Neural cell (in vitro differentiated cells): ENCODE measurements around the gene CFAP43. TPM values are rescaled to one million over a fixed set of nuclear protein-coding genes. Genes with fewer than 3 reads are reported as not detected.

Experiments
- H2AFZ ChIP-seq: fragments of 200-600, 300-800 bp; sonication (generic), shearing (Covaris generic); 2 replicates; pipeline ENCODE4 v1.6.0; 2014; ENCODE audit warnings: low read depth, mild to moderate bottlenecking, antibody characterized with exemption, low read length, moderate library complexity
- H3F3A ChIP-seq: fragments of 200-600 bp; shearing (Covaris generic); 2 replicates; pipeline ENCODE4 v1.6.1; 2016; ENCODE audit warnings: mild to moderate bottlenecking, moderate library complexity, mixed read lengths, antibody characterized with exemption, low read length; ENCODE audit not compliant: insufficient read depth, poor library complexity, severe bottlenecking
- H3K27ac ChIP-seq: fragments of 200-600, 300-800 bp; sonication (generic), shearing (Covaris generic); 2 replicates; pipeline ENCODE4 v1.5.1; 2014; ENCODE audit warnings: mild to moderate bottlenecking, low read length, moderate library complexity
- H3K27me3 ChIP-seq: fragments of 300-800, 200-600 bp; sonication (generic), shearing (Covaris generic); 2 replicates; pipeline ENCODE4 v1.6.0; 2014; ENCODE audit warnings: mild to moderate bottlenecking, low read depth, low read length, moderate library complexity; ENCODE audit not compliant: insufficient read depth
- H3K36me3 ChIP-seq: fragments of 300-800, 200-600 bp; sonication (generic), shearing (Covaris generic); 2 replicates; pipeline ENCODE4 v1.5.1; 2014; ENCODE audit warnings: mild to moderate bottlenecking, antibody characterized with exemption, low read length, moderate library complexity; ENCODE audit not compliant: insufficient read depth
- H3K4me2 ChIP-seq: fragments of 300-800, 200-600 bp; sonication (generic), shearing (Covaris generic); 2 replicates; pipeline ENCODE4 v1.6.0; 2014; ENCODE audit warnings: mild to moderate bottlenecking, low read length
- H3K4me3 ChIP-seq: fragments of 300-800, 200-600 bp; sonication (generic), shearing (Covaris generic); 2 replicates; pipeline ENCODE4 v1.5.1; 2014; ENCODE audit warnings: mild to moderate bottlenecking, low read length, moderate library complexity
- H3K79me2 ChIP-seq: fragments of 200-600 bp; shearing (Covaris generic); replicated peaks from 2 replicates; pipeline ENCODE4 v1.6.0; 2014; ENCODE audit warnings: mild to moderate bottlenecking, low read length, moderate library complexity; ENCODE audit not compliant: insufficient read depth
- H3K9ac ChIP-seq: fragments of 300-800, 200-600 bp; sonication (generic), shearing (Covaris generic); 2 replicates; pipeline ENCODE4 v1.6.1; 2016; ENCODE audit warnings: mild to moderate bottlenecking, low read length, mixed read lengths
- H3K9me2 ChIP-seq: fragments of 200-600 bp; shearing (Covaris generic); 2 replicates; pipeline ENCODE4 v1.6.1; 2016; ENCODE audit warnings: mild to moderate bottlenecking, low read length, mixed read lengths; ENCODE audit not compliant: insufficient read depth
- H3K9me3 ChIP-seq: fragments of 200-600, 300-800 bp; sonication (generic), shearing (Covaris generic); 2 replicates; pipeline ENCODE4 v1.6.1; 2016; ENCODE audit warnings: mild to moderate bottlenecking, mixed run types, low read length, moderate library complexity, mixed read lengths
- H4K20me1 ChIP-seq: fragments of 200-600 bp; shearing (Covaris generic); 2 replicates; pipeline ENCODE4 v1.6.1; 2016; ENCODE audit warnings: mild to moderate bottlenecking, mixed run types; ENCODE audit not compliant: insufficient read depth
- EP300 ChIP-seq: fragments of 450-650 bp; conservative IDR thresholded peaks from 2 replicates; pipeline ENCODE4 v1.6.1; 2014; ENCODE audit warnings: antibody characterized with exemption, mild to moderate bottlenecking, moderate library complexity; ENCODE audit not compliant: poor library complexity, severe bottlenecking
- EZH2 ChIP-seq: fragments of 200-600, 300-800 bp; shearing (Covaris generic), sonication (generic); IDR thresholded peaks from 2 replicates; pipeline ENCODE4 v1.6.1; 2014; ENCODE audit warnings: antibody characterized with exemption, low read length, borderline replicate concordance, mild to moderate bottlenecking; ENCODE audit not compliant: insufficient read depth, poor library complexity, severe bottlenecking
- MXI1 ChIP-seq: fragments of 450-650 bp; conservative IDR thresholded peaks from 2 replicates; pipeline ENCODE4 v1.6.1; 2014; ENCODE audit warnings: antibody characterized with exemption, mild to moderate bottlenecking; ENCODE audit not compliant: poor library complexity, severe bottlenecking
- POLR2AphosphoS5 ChIP-seq: IDR thresholded peaks from 2 replicates; pipeline ENCODE4 v1.6.1; 2012
- RAD21 ChIP-seq: fragments of 450-650 bp; conservative IDR thresholded peaks from 2 replicates; pipeline ENCODE4 v1.6.1; 2014; ENCODE audit warnings: antibody characterized with exemption, mild to moderate bottlenecking, moderate library complexity
- SMC3 ChIP-seq: fragments of 450-650 bp; conservative IDR thresholded peaks from 2 replicates; pipeline ENCODE4 v1.6.1; 2014; ENCODE audit warnings: antibody characterized with exemption, mild to moderate bottlenecking, moderate library complexity; ENCODE audit not compliant: poor library complexity
- TAF1 ChIP-seq: IDR thresholded peaks from 2 replicates; pipeline ENCODE4 v1.6.1; 2012; ENCODE audit warnings: low read depth
- polyA plus RNA-seq: library from polyadenylated mRNA; depleted of rRNA; stranded (reverse); fragments of >200 nt; gene quantifications from 2 replicates; pipeline ENCODE4 v1.2.3, GENCODE V29; 2014
- TF ChIP-seq, protein P1 (sequence below): fragments of 450-650 bp; IDR thresholded peaks from 2 replicates; pipeline ENCODE4 v1.5.1; 2014; ENCODE audit warnings: antibody characterized with exemption, mild to moderate bottlenecking, moderate library complexity; ENCODE audit not compliant: poor library complexity, severe bottlenecking
- TF ChIP-seq, protein P2 (sequence below): IDR thresholded peaks from 2 replicates; pipeline ENCODE4 v1.6.1; 2012; ENCODE audit warnings: borderline replicate concordance

CFAP43 gene
- polyA plus RNA-seq, 1 donor from 2014 or later, result 5.0 TPM

GRCh38 chr10:104253106-104253505 is 20.9 kb upstream of the CFAP43 start:
- no peaks in the 10 kb centered on the region for H4K20me1 ChIP-seq
- H3K9me2 ChIP-seq, result no peaks in the 10 kb centered on the region
- no peak for TF ChIP-seq POLR2AphosphoS5
- TF ChIP-seq, protein P1, sequence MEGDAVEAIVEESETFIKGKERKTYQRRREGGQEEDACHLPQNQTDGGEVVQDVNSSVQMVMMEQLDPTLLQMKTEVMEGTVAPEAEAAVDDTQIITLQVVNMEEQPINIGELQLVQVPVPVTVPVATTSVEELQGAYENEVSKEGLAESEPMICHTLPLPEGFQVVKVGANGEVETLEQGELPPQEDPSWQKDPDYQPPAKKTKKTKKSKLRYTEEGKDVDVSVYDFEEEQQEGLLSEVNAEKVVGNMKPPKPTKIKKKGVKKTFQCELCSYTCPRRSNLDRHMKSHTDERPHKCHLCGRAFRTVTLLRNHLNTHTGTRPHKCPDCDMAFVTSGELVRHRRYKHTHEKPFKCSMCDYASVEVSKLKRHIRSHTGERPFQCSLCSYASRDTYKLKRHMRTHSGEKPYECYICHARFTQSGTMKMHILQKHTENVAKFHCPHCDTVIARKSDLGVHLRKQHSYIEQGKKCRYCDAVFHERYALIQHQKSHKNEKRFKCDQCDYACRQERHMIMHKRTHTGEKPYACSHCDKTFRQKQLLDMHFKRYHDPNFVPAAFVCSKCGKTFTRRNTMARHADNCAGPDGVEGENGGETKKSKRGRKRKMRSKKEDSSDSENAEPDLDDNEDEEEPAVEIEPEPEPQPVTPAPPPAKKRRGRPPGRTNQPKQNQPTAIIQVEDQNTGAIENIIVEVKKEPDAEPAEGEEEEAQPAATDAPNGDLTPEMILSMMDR, result no peak
- TF ChIP-seq, protein P2, sequence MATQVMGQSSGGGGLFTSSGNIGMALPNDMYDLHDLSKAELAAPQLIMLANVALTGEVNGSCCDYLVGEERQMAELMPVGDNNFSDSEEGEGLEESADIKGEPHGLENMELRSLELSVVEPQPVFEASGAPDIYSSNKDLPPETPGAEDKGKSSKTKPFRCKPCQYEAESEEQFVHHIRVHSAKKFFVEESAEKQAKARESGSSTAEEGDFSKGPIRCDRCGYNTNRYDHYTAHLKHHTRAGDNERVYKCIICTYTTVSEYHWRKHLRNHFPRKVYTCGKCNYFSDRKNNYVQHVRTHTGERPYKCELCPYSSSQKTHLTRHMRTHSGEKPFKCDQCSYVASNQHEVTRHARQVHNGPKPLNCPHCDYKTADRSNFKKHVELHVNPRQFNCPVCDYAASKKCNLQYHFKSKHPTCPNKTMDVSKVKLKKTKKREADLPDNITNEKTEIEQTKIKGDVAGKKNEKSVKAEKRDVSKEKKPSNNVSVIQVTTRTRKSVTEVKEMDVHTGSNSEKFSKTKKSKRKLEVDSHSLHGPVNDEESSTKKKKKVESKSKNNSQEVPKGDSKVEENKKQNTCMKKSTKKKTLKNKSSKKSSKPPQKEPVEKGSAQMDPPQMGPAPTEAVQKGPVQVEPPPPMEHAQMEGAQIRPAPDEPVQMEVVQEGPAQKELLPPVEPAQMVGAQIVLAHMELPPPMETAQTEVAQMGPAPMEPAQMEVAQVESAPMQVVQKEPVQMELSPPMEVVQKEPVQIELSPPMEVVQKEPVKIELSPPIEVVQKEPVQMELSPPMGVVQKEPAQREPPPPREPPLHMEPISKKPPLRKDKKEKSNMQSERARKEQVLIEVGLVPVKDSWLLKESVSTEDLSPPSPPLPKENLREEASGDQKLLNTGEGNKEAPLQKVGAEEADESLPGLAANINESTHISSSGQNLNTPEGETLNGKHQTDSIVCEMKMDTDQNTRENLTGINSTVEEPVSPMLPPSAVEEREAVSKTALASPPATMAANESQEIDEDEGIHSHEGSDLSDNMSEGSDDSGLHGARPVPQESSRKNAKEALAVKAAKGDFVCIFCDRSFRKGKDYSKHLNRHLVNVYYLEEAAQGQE, result no peak
- TF ChIP-seq RAD21, result no peak
- TF ChIP-seq TAF1, result no peak
- TF ChIP-seq SMC3, result no peak
- no peak for TF ChIP-seq EP300
- TF ChIP-seq EZH2, result no peak
- TF ChIP-seq MXI1, result no peak
- H3K9ac ChIP-seq, result no peak overlapping the region
- H3F3A ChIP-seq, result no peaks in the 10 kb centered on the region
- H3K4me3 ChIP-seq, result no peak overlapping the region
- H3K27me3 ChIP-seq, result peaks cover 33% of the 10 kb centered on the region
- H3K9me3 ChIP-seq, result no peaks in the 10 kb centered on the region
- H3K79me2 ChIP-seq, result no peaks in the 10 kb centered on the region
- H2AFZ ChIP-seq, result no peak overlapping the region
- no peak overlapping the region for H3K27ac ChIP-seq
- H3K36me3 ChIP-seq, result no peaks in the 10 kb centered on the region
- no peak overlapping the region for H3K4me2 ChIP-seq

- H3K4me3 ChIP-seq, result no peak overlapping the region
- H3F3A ChIP-seq, result no peaks in the 10 kb centered on the region
- H3K79me2 ChIP-seq, result no peaks in the 10 kb centered on the region
- no peak overlapping the region for H3K27ac ChIP-seq
- H4K20me1 ChIP-seq, result no peaks in the 10 kb centered on the region
- no peaks in the 10 kb centered on the region for H3K9me3 ChIP-seq
- no peaks in the 10 kb centered on the region for H3K9me2 ChIP-seq
- no peak overlapping the region for H2AFZ ChIP-seq
- TF ChIP-seq POLR2AphosphoS5, result no peak
- H3K9ac ChIP-seq, result no peak overlapping the region
- no peaks in the 10 kb centered on the region for H3K36me3 ChIP-seq
- no peak overlapping the region for H3K4me2 ChIP-seq
- peaks cover 33% of the 10 kb centered on the region for H3K27me3 ChIP-seq
Measured at GRCh38 chr10:104252368-104252767, 20.2 kb upstream of the CFAP43 start.

DNA sequence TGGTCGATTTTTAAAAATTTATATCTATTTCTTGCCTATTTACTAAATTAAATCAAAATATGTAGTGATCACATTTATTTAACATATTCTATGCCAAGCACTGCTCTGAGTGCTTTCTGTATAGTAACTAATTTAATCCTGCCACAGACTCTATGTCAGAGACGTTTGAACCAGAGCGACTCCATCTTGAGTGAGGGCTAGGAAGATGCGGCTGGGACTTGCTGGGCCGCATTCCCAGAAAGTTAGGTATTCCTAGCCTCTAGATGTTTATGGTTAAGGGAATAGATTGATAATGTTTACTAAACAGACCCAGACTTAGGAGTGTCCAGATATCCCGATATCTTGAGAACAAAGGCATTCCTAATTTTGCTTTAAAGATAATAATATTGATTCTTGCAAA is 19.3 kb upstream of the CFAP43 start:
- Histone ChIP-seq H3K27me3 (peaks cover 33% of the 10 kb centered on the region), H3K27ac (no peak overlapping the region), H3K4me3 (no peak overlapping the region), H3K9ac (no peak overlapping the region), H3K79me2 (no peaks in the 10 kb centered on the region), H3K9me2 (no peaks in the 10 kb centered on the region), H3K4me2 (no peak overlapping the region), H3K36me3 (no peaks in the 10 kb centered on the region), H3K9me3 (no peaks in the 10 kb centered on the region), H2AFZ (no peak overlapping the region), H4K20me1 (no peaks in the 10 kb centered on the region), H3F3A (no peaks in the 10 kb centered on the region)
- TF ChIP-seq EZH2, result no peak
- no peak for TF ChIP-seq TAF1
- TF ChIP-seq RAD21, result no peak
- TF ChIP-seq MXI1, result no peak
- no peak for TF ChIP-seq EP300
- no peak for TF ChIP-seq SMC3
- TF ChIP-seq, protein P2, result no peak
- TF ChIP-seq, protein P1, result no peak
- no peak for TF ChIP-seq POLR2AphosphoS5
